HEK293 (cell line): Measurements from ENCODE around the gene KRT13.

ENCODE experiments used
- CTCF ChIA-PET: fragments of 350-600 bp; formaldehyde crosslinking; extraction: SDS; loops from one replicate; lab custom pipeline; 2021; ENCODE audit warnings: antibody characterized with exemption; lab: Yijun Ruan, JAX
- POLR2A ChIA-PET: fragments of 300-600 bp; formaldehyde crosslinking; extraction: SDS; loops from one replicate; lab custom pipeline; 2020; ENCODE audit warnings: antibody characterized with exemption, inconsistent platforms; lab: Yijun Ruan, JAX
- H3K27ac ChIP-seq: fragments of 200-500 bp; sonication (Bioruptor generic); 2 replicates; pipeline ENCODE4 v1.5.1; 2014; ENCODE audit warnings: low read depth, low read length, control low read depth, inconsistent platforms; ENCODE audit errors: extremely low read depth
- H3K36me3 ChIP-seq, 2 experiments: fragments of 200-500 bp in 1 of 2; sonication (Bioruptor generic) in 1 of 2; 1 replicate in 1 of 2; 2 replicates in 1 of 2; pipeline ENCODE4 v1.5.1; 2014 to 2017; ENCODE audit warnings: inconsistent platforms in 2 of 2, low read length in 2 of 2; ENCODE audit not compliant: control insufficient read depth in 2 of 2, insufficient read depth in 1 of 2
- H3K4me1 ChIP-seq: fragments of 200-500 bp; sonication (Bioruptor generic); 2 replicates; pipeline ENCODE4 v1.5.1; 2014; ENCODE audit warnings: mild to moderate bottlenecking, low read length, inconsistent platforms; ENCODE audit not compliant: control insufficient read depth, insufficient read depth
- H3K4me3 ChIP-seq: 2 replicates; pipeline ENCODE4 v1.5.1; 2011; ENCODE audit warnings: low read depth, mild to moderate bottlenecking, control low read depth, low read length, moderate library complexity
- H3K9me3 ChIP-seq: fragments of 200-500 bp; sonication (Bioruptor generic); 2 replicates; pipeline ENCODE4 v1.5.1; 2014; ENCODE audit warnings: low read depth, low read length, inconsistent platforms; ENCODE audit not compliant: control insufficient read depth, insufficient read depth
- ATF2 ChIP-seq: fragments of 450-650 bp; formaldehyde crosslinking; IDR thresholded peaks from 2 replicates; pipeline ENCODE4 v1.5.1; 2016; ENCODE audit warnings: missing biosample characterization, missing genetic modification characterization, low read depth
- GFI1B ChIP-seq: fragments of 450-650 bp; formaldehyde crosslinking; IDR thresholded peaks from 2 replicates; pipeline ENCODE4 v1.5.1; 2016; ENCODE audit warnings: missing biosample characterization, missing genetic modification characterization
- GLI2 ChIP-seq: fragments of 450-650 bp; formaldehyde crosslinking; IDR thresholded peaks from 2 replicates; pipeline ENCODE4; 2017; ENCODE audit warnings: missing biosample characterization, missing genetic modification characterization, low read depth, borderline replicate concordance
- GLIS1 ChIP-seq: fragments of 450-650 bp; formaldehyde crosslinking; IDR thresholded peaks from 2 replicates; pipeline ENCODE4 v1.5.1; 2016; ENCODE audit warnings: missing biosample characterization, missing genetic modification characterization
- IKZF3 ChIP-seq: fragments of 450-650 bp; IDR thresholded peaks from 2 replicates; pipeline ENCODE4 v1.5.0; 2018; ENCODE audit warnings: missing biosample characterization, mild to moderate bottlenecking, missing genetic modification characterization, moderate library complexity
- KLF16 ChIP-seq: fragments of 450-650 bp; formaldehyde crosslinking; IDR thresholded peaks from 2 replicates; pipeline ENCODE4 v1.5.1; 2017; ENCODE audit warnings: missing biosample characterization, missing genetic modification characterization
- MEIS1 ChIP-seq: sonication (generic); formaldehyde crosslinking; IDR thresholded peaks from 2 replicates; pipeline ENCODE4 v1.8.1; 2022; ENCODE audit warnings: missing genetic modification reagents, mild to moderate bottlenecking, borderline replicate concordance
- MYNN ChIP-seq: fragments of 450-650 bp; formaldehyde crosslinking; IDR thresholded peaks from 2 replicates; pipeline ENCODE4 v1.5.1; 2016; ENCODE audit warnings: missing biosample characterization, missing genetic modification characterization, borderline replicate concordance
- SALL2 ChIP-seq: fragments of 450-650 bp; formaldehyde crosslinking; IDR thresholded peaks from 2 replicates; pipeline ENCODE4 v1.5.0; 2017; ENCODE audit warnings: missing biosample characterization, mild to moderate bottlenecking, missing genetic modification characterization, borderline replicate concordance
- SCRT1 ChIP-seq: fragments of 450-650 bp; formaldehyde crosslinking; IDR thresholded peaks from 2 replicates; pipeline ENCODE4 v1.5.1; 2016; ENCODE audit warnings: missing biosample characterization, missing genetic modification characterization, borderline replicate concordance
- TSHZ1 ChIP-seq: fragments of 450-650 bp; formaldehyde crosslinking; IDR thresholded peaks from 2 replicates; pipeline ENCODE4 v1.5.1; 2016; ENCODE audit warnings: missing biosample characterization, missing genetic modification characterization, borderline replicate concordance
- ZBTB21 ChIP-seq: fragments of 450-650 bp; formaldehyde crosslinking; IDR thresholded peaks from 2 replicates; pipeline ENCODE4 v1.5.1; 2017; ENCODE audit warnings: missing biosample characterization, missing genetic modification characterization
- ZBTB26 ChIP-seq: fragments of 450-650 bp; formaldehyde crosslinking; optimal IDR thresholded peaks from 2 replicates; pipeline ENCODE3; 2016; ENCODE audit warnings: missing biosample characterization, mild to moderate bottlenecking, missing genetic modification characterization
- ZNF10 ChIP-seq: fragments of 450-650 bp; formaldehyde crosslinking; IDR thresholded peaks from 2 replicates; pipeline ENCODE4 v1.5.1; 2017; ENCODE audit warnings: missing biosample characterization, missing genetic modification characterization
- ZNF2 ChIP-seq: fragments of 450-650 bp; formaldehyde crosslinking; IDR thresholded peaks from 2 replicates; pipeline ENCODE4 v1.5.1; 2016; ENCODE audit warnings: missing biosample characterization, missing genetic modification characterization
- ZNF202 ChIP-seq: fragments of 450-650 bp; formaldehyde crosslinking; IDR thresholded peaks from 2 replicates; pipeline ENCODE4 v1.5.1; 2016; ENCODE audit warnings: missing biosample characterization, missing genetic modification characterization, borderline replicate concordance
- ZNF223 ChIP-seq: fragments of 450-650 bp; formaldehyde crosslinking; IDR thresholded peaks from 2 replicates; pipeline ENCODE4 v1.5.1; 2016; ENCODE audit warnings: missing biosample characterization, missing genetic modification characterization
- ZNF335 ChIP-seq: fragments of 450-650 bp; formaldehyde crosslinking; conservative IDR thresholded peaks from 2 replicates; pipeline ENCODE4 v1.5.1; 2016; ENCODE audit warnings: missing biosample characterization, missing genetic modification characterization
- ZNF354C ChIP-seq: fragments of 450-650 bp; formaldehyde crosslinking; IDR thresholded peaks from 2 replicates; pipeline ENCODE4 v1.5.1; 2016; ENCODE audit warnings: missing biosample characterization, missing genetic modification characterization, low read depth, borderline replicate concordance
- ZNF416 ChIP-seq: fragments of 450-650 bp; formaldehyde crosslinking; IDR thresholded peaks from 2 replicates; pipeline ENCODE4 v1.5.1; 2016; ENCODE audit warnings: missing biosample characterization, missing genetic modification characterization
- ZNF423 ChIP-seq: fragments of 450-650 bp; formaldehyde crosslinking; IDR thresholded peaks from 2 replicates; pipeline ENCODE4 v1.5.1; 2016; ENCODE audit warnings: missing biosample characterization, missing genetic modification characterization
- ZNF449 ChIP-seq: fragments of 450-650 bp; formaldehyde crosslinking; IDR thresholded peaks from 2 replicates; pipeline ENCODE4 v1.5.1; 2017; ENCODE audit warnings: missing biosample characterization, mild to moderate bottlenecking, missing genetic modification characterization, moderate library complexity
- ZNF530 ChIP-seq: fragments of 450-650 bp; formaldehyde crosslinking; IDR thresholded peaks from 2 replicates; pipeline ENCODE4 v1.5.1; 2016; ENCODE audit warnings: low read depth, missing biosample characterization, missing genetic modification characterization
- ZNF549 ChIP-seq: fragments of 450-650 bp; IDR thresholded peaks from 2 replicates; pipeline ENCODE4 v1.5.1; 2018; ENCODE audit warnings: missing biosample characterization, missing genetic modification characterization, mild to moderate bottlenecking, inconsistent platforms, moderate library complexity
- ZNF624 ChIP-seq: fragments of 450-650 bp; formaldehyde crosslinking; IDR thresholded peaks from 2 replicates; pipeline ENCODE4 v1.5.1; 2017; ENCODE audit warnings: missing biosample characterization, missing genetic modification characterization
- ZNF701 ChIP-seq: fragments of 450-650 bp; formaldehyde crosslinking; IDR thresholded peaks from 2 replicates; pipeline ENCODE4 v1.5.1; 2016; ENCODE audit warnings: missing biosample characterization, missing genetic modification characterization

The KRT13 gene

GRCh38 chr17:41463746-41464145 lies 41.7 kb downstream of the KRT13 start (continued):
- TF ChIP-seq IKZF3 (tag by site-specific recombination) = no peak

GRCh38 chr17:41462705-41463104 lies 42.7 kb downstream of the KRT13 start:
- Histone ChIP-seq H3K9me3 (no peaks in the 10 kb centered on the region), H3K27ac (no peak overlapping the region), H3K36me3 (no peaks in the 10 kb centered on the region), H3K4me3 (no peak overlapping the region), H3K4me1 (no peaks in the 10 kb centered on the region)
- TF ChIP-seq GFI1B (tag by site-specific recombination) (no peak), MYNN (tag by site-specific recombination) (no peak), ZNF530 (tag by site-specific recombination) (no peak), ZNF223 (tag by site-specific recombination) (no peak), MEIS1 (no peak), GLI2 (tag by site-specific recombination) (no peak), ZNF549 (tag by site-specific recombination) (no peak), ZBTB21 (no peak), ZNF624 (tag by site-specific recombination) (no peak), ZNF449 (tag by site-specific recombination) (no peak)
- ChIA-PET CTCF (interaction anchor here (0.7 to 1.6 kb wide), 5 partner anchors 22 to 660 kb away, joined by 3 to 5 read pairs (median 3); no protein-coding TSS in a partner anchor), POLR2A (no interaction called here)

- Histone ChIP-seq H3K4me3 (no peak overlapping the region), H3K36me3 (no peaks in the 10 kb centered on the region), H3K27ac (no peak overlapping the region), H3K9me3 (no peaks in the 10 kb centered on the region), H3K4me1 (no peaks in the 10 kb centered on the region)
- CTCF ChIA-PET = interaction anchor here (0.6 to 1.3 kb wide), 3 partner anchors 40 to 210 kb away, joined by 3 to 5 read pairs (median 4); no protein-coding TSS in a partner anchor
- TF ChIP-seq TSHZ1 (tag by site-specific recombination) (no peak), ZNF354C (tag by site-specific recombination) (no peak), ZNF416 (tag by site-specific recombination) (no peak), ZNF701 (no peak), GFI1B (tag by site-specific recombination) (no peak), ATF2 (tag by site-specific recombination) (no peak), SALL2 (no peak), SCRT1 (tag by site-specific recombination) (no peak), ZBTB26 (tag by site-specific recombination) (no peak), GLIS1 (no peak), ZNF423 (tag by site-specific recombination) (no peak), ZNF202 (no peak), KLF16 (no peak), ZNF2 (tag by site-specific recombination) (no peak), ZNF10 (tag by site-specific recombination) (no peak), ZNF335 (tag by site-specific recombination) (no peak)
- POLR2A ChIA-PET = no interaction called here
Observed at GRCh38 chr17:41457676-41458075, 47.7 kb downstream of the KRT13 start.
